COLO829 (cell line): ENCODE results near the gene COL2A1.

Source experiments
- DNase-seq: peaks from one replicate; pipeline ENCODE4 v3.0.0; 2012; ENCODE audit warnings: low spot score

COL2A1 gene

DNA sequence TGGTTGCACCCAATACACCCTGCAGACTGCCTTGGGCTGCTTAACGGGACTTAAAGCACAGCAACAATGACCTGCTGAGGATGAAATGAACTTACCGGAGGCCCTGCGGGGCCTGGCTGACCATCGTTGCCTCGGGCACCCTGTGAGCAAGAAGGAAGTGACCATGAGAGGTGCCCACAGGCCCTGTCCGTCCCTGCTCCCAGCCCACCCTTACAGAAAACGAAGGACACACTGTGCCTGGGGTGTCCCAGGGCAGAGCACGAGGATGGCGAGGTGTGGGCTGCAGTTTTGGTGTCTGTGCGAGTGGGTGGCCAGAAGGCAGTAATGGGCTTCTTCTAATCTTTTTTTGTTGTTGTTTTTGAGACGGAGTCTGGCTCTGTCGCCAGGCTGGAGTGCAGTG, 14.6 kb downstream of the COL2A1 start:
- DNase-seq: no peak

DNA sequence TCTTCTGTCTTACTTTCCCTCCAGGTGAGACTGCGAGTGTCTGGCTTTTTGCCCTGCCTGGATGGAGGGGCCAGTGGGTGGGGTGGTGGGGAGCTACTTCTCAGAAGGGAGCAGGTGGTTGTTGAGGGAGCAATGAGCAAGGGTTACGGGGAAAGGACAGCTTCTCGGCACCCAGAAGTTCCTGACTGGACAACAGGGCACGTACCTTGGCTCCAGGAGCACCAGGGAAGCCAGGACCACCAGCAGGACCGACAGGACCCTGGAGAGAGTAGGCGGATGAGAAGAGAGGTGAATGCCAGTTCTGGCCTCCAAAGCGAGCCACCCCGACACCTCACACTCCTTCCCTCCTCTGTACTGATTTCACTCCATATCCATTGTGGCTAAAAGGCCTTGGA, 15.3 kb downstream of the COL2A1 start:
- no peak for DNase-seq

DNA sequence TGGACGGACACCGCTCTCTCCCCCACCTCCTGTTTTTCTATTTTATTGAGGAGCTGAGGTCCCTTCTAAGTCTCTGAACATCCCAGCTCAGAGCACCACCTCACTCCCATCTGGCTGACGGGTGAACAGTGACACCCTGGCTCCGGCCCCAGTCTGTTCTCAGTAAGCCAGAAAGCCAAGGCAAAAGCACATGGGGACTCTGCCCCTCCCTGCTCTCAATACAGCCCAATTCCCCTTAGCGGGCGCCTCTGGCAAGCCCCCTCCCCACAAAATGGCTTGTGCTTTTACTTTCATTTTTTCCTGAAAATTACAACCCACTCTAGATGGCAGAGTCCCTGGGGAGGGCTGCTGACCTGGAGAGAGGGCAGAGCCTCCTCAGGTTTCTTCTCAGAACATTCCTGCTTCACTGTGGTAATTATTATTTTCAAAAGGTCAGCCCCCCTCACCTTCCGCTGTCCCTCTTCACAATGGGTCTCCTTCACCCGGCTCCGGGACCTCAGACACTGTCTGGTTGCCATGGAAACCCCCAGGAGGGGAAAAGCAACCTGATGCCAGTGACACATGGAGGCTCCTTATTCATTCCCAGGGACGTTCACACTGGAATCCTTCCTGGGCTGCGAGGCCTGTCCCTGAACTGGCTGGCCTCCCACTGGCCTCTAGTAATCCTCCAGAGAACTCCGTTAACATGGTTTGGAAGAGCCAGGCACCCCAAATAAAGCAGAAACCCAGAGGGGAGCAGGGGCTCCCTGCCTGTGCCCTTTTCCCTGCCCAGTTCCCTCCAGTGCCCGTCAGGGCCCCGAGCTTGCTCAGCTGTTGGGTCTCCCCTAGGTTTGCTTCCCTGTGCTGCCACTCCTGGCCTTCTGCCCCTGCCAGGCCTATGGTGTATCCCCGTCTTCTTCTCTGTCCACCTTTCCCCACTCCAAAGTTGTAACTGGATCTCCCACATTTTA, 15.9 kb downstream of the COL2A1 start:
- peak; percentile 77 for DNase-seq

DNA sequence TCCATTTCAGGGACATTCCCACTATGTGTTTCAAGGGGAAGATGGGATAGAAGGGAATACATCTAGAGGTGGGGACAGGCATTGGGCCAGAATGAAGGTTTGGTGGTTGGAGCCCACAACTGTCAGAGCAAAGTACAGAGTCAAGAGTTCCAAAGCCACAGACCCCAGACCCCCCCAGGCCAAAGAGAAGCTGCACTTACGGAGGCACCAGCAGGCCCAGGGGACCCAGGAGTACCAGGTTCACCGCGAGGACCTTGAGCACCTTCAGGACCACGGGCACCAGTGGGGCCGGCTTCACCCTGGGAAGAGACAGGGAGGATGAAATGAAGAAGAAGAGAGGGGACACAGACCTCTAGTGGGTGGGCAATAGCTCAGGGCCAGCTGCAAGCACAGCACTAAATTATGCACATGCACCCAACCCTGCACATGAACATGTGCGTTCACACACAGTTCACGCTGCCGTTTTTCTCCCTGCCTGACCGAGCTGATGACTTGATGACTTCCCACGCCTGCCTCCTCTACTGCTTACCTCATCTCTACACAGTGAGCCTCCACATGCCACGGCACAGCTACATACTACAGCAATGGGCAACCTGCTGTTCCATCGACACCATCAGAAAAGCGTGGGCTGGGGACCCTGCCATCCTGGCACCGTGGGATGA, 16.7 kb downstream of the COL2A1 start:
- no peak for DNase-seq

DNA sequence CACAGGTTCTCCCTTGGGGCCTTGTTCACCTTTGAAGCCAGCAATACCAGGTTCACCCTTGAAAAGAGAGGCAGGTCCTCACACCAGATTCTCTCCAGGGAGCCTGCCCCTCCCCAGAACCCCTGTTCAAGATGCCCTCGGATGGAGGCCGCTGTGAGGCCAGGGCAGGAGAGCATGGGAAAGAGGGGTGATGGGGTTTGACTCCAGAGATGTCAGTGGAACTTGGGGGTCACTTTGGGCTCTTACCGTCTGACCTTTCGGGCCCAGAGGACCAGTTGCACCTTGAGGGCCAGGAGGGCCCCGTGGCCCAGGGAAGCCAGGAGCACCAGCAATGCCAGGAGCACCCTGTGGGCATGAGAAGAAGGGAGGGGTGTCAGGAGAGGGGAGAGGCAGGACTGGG, 17.4 kb downstream of the COL2A1 start:
- DNase-seq: no peak

DNA sequence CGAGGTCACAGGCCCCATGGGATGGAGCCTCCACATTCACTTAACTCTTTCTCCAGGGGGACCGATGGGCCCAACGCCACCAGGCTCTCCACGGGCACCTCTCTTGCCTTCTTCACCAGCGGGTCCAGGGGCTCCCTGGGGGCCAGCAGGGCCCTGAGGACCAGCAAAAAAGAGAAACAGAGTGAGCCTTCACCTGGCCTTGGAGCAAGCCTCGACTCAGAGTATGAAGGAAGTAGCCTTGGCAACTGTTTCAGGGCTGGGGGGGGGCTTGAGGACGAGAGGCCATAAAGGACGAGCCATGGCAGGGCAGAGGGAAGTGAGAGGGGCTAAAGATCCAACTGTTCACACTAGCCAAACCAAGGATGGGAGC, 18.0 kb downstream of the COL2A1 start:
- no peak for DNase-seq

DNA sequence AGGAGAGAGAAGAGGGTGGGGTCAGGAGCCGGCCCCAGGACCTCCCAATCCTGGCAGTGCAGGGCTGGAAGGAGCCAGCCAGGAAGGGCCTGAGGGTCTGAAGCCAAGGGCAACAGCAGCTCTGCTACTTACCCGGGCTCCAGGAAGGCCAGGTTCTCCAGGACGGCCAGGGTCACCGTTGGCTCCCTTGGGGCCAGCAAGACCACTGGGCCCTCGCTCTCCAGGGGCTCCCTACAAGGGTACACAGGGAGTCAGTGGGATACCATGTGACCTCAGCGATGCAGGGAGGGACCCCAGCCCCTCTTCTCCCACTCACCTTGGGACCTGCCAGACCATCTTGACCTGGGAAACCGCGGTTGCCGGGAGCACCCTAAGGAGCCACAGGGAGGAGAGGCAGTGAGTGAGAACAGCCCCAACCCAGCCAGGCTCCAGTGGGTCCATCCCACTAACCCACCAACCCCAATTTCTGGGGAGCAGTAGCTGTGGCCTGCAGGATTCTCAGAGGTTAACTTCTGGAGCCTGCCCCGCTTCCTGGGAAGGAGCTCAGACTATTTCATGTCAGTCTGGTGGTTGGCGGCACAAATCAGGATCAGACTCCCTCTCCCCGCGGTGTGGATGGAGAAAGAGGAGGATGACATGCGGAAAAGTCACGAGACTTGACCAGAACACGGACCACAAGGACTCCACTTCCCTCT, 18.5 kb downstream of the COL2A1 start:
- no peak for DNase-seq

DNA sequence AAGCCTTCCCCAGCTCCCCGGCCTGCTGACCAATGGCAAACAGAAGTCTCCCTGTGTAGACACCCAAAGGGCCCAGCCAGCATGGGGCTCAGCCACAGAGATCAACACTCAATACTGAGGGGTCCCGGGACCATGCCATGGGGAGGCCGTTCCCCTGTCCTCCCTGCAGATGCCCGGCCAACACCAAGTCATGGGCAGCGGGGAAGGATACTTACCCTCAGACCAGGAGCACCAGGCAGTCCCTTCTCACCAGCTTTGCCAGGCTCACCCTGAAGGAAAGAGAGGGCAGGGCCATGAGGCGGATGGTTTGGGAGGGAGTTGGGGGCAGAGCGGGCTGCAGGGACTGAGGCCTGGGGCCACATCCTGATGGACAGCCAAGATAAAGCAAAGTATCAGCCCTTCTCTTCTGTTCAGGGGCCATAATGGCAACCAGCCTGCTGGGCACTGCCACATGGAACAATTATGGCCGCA, 19.9 kb downstream of the COL2A1 start:
- no peak for DNase-seq

DNA sequence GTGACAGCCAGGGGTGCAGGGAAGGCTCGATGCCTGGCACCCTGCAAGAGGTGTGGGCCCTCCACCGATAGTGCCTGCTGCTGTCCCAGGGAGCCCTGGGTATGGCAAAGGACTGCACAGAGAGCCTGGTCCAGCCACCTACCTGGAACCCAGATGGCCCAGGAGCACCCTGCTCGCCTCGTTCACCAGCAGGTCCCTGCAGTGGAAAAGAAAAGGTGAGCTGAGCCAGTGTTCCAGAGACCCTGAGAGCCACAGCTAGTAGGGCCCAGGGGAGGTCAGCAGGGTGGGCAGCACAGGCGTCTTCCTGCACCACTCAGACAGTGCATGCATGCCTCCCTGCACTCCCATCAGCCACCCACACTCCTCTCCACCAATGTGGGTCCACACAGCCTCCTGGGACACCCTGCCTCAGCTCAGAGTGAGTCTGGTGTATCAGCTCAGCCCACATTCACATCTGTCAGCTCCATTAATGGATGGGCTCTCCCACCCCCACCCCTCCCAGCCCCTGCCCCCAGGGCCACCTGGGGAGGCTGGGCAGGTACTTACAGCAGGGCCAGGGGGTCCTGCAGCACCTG, 20.6 kb downstream of the COL2A1 start:
- DNase-seq: no peak

DNA sequence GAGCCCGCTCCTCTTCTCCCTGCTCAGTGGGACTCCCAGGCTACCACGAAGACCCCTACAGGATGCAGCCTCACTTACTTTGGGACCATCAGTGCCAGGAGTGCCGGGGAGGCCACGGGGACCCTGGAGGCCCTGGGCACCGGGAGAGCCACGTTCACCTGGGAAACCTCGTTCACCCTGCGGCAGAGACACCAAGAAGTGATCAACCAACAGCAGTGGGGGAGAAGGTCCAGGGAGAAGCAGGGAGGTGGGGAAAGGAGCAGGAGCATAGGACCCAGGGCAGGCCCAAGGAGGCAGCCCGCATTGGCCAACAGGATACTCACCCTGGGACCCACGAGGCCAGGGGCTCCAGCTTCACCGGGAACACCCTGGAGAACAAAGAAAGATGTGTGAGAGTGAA, 21.5 kb downstream of the COL2A1 start:
- DNase-seq: no peak

DNA sequence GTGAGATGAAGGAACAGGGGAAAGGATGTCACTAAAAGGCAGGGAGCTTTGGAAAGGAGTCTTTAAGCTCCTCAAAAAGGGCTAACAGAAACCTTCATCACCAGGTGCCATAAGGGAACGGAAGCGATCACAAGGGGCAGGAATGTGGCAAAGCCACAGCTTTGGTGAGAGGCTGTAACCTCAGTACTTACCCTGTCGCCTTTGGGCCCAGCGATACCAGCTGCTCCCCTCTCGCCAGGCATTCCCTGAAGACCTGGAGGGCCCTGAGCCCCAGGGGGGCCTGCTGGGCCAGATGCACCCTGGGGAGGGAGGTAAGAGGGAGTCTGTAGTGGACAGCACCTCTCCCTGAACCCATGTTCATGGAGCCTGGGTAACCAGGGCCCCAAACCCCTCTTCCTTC, 22.0 kb downstream of the COL2A1 start:
- no peak for DNase-seq

DNA sequence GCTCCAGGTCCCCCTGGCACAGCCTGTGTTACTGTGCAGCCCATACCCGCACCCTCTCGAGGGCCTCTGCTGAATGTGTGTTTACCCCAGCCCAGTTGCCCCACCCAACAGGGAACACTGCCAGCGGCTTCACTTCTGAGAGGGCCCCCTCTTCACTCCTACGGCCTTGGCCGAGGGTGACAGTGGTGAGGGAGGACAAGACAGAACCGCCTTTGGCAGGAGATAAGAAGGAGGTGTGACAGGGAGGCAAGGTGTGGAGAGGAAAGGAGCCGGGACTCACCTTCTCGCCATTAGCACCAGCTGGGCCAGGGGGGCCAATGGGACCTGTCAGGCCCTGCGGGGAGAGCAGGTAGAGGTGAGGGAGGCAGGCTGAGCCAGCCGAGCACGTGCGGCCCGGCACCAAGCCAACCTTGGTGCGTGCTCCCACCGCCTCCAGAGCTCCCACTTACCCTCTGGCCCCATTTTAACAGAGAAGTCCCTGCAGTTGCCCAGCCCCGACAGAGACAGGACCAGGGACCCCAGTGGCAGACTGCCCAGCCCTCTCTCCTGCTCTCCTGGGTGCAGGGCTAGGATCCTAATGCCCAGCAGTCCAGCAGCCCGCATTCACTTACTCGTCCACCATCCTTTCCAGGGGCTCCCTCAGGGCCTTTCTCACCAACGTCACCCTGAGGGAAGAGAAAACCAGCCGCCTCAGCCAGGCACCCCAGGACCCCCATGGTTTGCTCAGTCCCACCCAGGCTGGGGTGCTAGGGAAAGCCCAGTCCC, 22.6 kb downstream of the COL2A1 start:
- no peak for DNase-seq

DNA sequence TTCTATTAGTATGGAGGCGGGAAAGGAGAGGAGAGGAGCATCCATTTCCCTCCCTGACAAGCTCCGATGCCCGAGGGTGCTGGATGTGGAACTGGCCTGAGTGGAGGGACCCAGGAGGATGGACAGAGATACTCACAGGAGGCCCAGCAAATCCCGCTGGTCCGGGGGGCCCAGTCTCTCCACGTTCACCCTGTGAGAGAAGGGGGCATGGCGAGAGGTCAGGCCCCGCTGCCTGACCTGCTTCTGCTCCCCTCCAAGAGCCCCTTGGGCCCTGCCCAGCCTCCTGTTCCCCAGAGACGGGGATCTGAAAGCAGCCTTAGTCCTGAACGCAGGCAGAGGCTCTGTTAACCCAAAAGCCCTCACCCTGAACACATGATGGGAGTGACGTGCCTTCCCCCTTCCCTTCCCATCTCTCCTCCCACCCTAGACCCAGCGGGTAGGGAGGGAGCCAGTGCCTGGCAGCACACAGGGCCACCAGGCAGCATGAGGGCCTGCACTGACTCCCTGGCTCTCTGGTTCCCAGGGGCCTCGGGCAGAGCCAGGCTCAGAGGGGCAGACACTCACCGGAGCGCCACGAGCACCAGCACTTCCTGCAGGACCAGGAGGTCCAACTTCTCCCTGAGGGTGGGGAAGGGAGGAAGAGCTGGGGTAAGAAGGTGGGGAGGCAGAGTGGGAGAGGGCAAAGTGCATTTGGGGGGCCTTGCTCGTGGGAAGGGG, 23.3 kb downstream of the COL2A1 start:
- DNase-seq: no peak

DNA sequence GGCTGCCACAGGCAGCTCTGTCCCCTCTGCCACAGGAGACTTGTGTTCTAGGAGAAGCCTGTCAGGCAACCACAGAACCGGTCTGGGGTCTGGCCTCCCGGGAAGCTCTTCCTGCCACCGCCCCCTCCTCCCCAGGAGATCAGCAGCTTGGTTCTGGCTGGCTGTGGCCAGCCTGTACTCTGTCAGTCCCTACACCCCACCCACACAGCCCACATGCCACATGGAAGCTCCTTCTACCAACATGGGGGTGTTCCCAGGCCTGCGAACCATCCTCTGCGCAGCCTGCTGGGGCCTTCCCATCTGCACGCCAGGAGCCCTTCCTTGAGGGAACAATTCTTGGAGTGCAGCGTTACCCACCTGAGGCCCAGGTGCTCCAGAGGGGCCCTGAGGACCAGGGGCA, 24.1 kb downstream of the COL2A1 start:
- no peak for DNase-seq

DNA sequence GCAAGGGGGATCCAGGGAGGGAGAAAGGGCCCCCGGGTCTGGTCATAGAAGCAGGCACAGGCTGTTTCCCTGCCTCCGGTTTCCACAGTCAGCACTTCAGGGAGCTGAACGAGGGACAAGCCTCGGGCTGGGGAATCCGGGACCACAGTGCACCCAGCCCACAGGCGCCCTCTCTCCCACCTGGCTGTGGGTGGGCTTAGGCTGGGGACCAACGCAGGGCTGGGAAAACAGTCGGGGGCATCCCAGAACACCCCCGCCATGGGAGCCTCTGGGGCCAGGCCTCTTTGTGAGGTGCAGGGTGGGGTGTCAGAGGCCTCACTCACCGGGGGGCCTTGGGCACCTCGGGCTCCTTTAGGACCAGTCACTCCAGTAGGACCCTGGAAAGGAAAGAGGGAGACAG, 24.6 kb downstream of the COL2A1 start:
- no peak for DNase-seq

DNA sequence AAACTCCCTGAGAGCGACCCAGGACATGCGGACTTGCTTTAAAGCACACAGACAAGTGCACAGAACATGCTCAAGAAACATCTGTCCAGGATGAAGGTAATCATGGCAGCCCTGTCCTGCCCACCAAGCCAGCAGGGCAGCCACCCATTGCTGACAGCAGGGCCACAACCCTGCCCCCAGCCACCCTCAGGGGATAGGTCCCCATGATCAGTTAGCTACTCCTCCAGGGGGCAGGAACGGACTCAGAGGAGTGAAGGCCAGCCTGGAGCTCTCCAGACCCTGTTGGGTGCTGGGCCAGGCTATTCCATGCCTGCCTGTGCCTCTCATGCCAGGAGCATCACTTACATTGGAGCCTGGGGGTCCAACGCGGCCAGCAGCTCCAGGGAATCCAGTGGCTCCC, 25.1 kb downstream of the COL2A1 start:
- no peak for DNase-seq

DNA sequence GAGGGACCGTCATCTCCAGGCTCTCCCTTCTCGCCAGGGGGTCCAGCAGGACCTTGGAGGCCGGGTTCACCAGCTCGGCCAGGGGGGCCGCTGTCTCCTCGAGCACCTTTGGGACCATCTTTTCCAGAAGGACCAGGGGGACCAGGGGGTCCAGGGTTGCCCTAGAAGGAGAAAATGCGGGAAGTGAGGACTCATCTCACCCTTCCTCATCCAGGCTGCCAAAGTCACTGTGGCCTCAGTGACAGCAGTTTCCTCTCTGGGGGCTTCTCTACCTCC, 25.7 kb downstream of the COL2A1 start:
- no peak for DNase-seq

DNA sequence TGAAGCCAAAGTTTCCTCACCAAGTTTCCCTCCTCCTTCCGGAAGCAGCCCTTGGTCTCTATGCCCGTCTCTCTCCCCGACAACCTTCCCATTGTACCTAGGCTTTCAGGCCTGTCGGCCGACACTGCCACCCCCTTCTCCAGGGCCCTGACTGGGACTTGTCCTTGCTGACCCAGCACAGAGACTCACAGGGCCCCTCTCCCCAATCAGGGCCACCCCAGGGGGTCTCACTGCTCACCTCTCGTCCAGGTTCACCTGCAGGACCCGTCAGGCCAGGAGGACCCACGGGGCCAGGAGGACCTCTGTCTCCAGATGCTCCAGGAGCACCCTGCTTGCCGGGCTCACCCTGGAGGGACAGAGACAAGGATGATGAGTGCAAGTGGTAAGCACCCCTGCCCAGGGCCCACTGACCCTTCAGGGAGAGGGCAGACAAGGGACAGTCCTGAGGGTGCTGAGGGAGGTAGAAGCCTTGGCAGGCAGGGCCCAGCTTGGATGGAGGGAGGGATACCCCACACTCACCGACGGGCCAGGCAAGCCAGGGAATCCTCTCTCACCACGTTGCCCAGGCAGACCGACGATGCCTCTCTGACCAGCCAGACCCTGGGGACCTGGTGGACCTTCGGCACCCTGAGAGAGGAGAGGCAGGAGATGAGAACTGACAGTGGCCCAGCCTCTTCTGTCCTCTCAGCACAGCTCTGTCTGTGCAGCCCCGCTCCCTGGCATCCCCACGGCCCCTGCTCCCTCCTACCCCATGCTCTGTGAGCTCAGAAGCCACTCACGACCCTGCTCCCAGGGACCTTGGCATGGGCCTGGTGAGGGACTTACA, 26.3 kb downstream of the COL2A1 start:
- DNase-seq: no peak

DNA sequence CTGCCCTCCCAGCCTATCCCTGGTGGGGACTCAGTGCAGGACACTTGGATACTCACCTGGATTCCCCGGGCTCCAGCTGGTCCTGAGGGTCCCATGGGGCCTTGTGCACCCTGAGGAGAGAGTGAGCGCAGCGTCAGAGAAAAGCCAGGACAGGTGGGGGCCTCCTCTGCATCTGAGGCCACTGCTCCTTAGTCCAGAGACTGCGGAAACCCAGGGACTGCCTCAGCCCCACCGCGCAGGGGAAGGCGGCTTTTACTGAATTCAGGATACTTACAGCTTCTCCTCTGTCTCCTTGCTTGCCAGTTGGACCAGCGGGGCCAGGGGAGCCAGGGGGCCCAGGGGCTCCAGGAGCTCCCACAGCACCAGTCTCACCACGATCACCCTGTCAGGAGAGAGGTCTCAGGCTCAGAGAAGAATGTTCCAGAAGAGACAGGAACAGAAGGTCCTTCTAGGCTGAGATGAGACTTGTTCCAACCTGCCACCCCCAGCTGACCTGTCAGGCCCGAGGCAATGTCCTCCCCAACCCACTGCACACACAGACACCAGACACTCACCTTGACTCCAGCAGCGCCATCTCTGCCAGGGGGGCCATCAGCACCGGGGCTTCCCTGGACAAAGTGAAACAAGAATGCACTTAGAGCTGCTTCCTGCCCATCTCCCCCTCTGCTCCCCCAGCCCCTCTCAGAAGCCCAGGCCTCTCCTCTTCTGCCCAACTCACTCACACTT, 27.1 kb downstream of the COL2A1 start:
- DNase-seq: no peak

DNA sequence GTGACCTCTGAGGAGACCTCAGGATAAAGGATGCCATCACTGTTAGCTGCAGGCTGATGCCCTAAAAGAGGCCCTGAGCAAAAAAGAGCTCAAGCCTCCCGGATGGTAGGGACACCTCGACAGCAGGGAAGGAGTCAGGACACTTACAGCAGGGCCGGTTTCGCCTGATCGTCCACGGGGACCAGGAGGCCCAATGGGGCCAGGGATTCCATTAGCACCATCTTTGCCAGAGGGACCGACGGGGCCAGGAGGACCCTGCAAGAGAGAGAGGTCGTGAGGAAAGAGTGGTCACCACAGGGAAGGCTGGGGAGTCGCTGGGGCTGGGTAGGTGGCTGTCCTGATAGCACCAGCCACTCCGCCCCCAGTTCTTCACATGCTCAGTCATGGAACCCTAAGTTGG, 28.5 kb downstream of the COL2A1 start:
- no peak for DNase-seq
